A673 (cell line): Measurements from ENCODE around the gene PHKG1. TPM values are rescaled to one million over a fixed set of nuclear protein-coding genes. Genes with fewer than 3 reads are reported as not detected.

ENCODE experiments used
- BruUV-seq: library from RNA; stranded (reverse); fragments of 400-500 nt; replicated peaks from 2 replicates; lab custom pipeline; 2021; lab: Mats Ljungman, UMichigan
- CTCF ChIA-PET: fragments of 300-600 bp; sonication (Branson Sonifier 250); formaldehyde crosslinking; loops from one replicate; lab custom pipeline; 2022; ENCODE audit warnings: antibody characterized with exemption; lab: Charles Lee
- POLR2A ChIA-PET: fragments of 300-600 bp; sonication (Branson Sonifier 250); formaldehyde crosslinking; loops from one replicate; lab custom pipeline; 2022; ENCODE audit warnings: antibody characterized with exemption; ENCODE audit not compliant: low non-redundant PET; lab: Charles Lee
- DNase-seq: peaks from one replicate; pipeline ENCODE4 v3.0.0-alpha.2; 2015; ENCODE audit warnings: low spot score
- H3K27ac ChIP-seq: fragments of 200-600 bp; sonication (generic); 2 replicates; pipeline ENCODE4 v1.5.1; 2016; ENCODE audit warnings: mixed run types, low read depth, mild to moderate bottlenecking, mixed read lengths, antibody characterized with exemption, low read length; ENCODE audit not compliant: poor library complexity, severe bottlenecking
- H3K27me3 ChIP-seq: fragments of 200-600 bp; sonication (generic); replicated peaks from 2 replicates; pipeline ENCODE4 v1.6.1; 2017; ENCODE audit warnings: mixed run types, low read depth, mild to moderate bottlenecking, mixed read lengths, antibody characterized with exemption, low read length; ENCODE audit not compliant: insufficient read depth, poor library complexity
- H3K36me3 ChIP-seq: fragments of 200-600 bp; sonication (generic); 2 replicates; pipeline ENCODE4 v1.6.1; 2016; ENCODE audit warnings: mixed run types, mild to moderate bottlenecking, mixed read lengths, antibody characterized with exemption, low read length; ENCODE audit not compliant: insufficient read depth, poor library complexity, severe bottlenecking
- H3K4me1 ChIP-seq: fragments of 200-600 bp; sonication (generic); 2 replicates; pipeline ENCODE4 v1.6.1; 2017; ENCODE audit warnings: mixed run types, mild to moderate bottlenecking, mixed read lengths, antibody characterized with exemption, low read length; ENCODE audit not compliant: insufficient read depth, poor library complexity, severe bottlenecking
- H3K4me3 ChIP-seq: fragments of 200-600 bp; sonication (generic); 2 replicates; pipeline ENCODE4 v1.5.1; 2016; ENCODE audit warnings: low read depth, mixed run types, mild to moderate bottlenecking, mixed read lengths, low read length; ENCODE audit not compliant: poor library complexity, severe bottlenecking
- H3K9me3 ChIP-seq: fragments of 200-600 bp; sonication (generic); 2 replicates; pipeline ENCODE4 v1.6.1; 2016; ENCODE audit warnings: mixed run types, low read depth, mild to moderate bottlenecking, mixed read lengths, antibody characterized with exemption, low read length; ENCODE audit not compliant: poor library complexity, severe bottlenecking
- CTCF ChIP-seq: fragments of 300-800, 200-600 bp; sonication (generic); conservative IDR thresholded peaks from 2 replicates; pipeline ENCODE4 v1.5.1; 2017; ENCODE audit warnings: low read depth, mild to moderate bottlenecking, antibody characterized with exemption, low read length, moderate library complexity, mixed read lengths
- EZH2 ChIP-seq: fragments of 200-600 bp; sonication (generic); IDR thresholded peaks from 2 replicates; pipeline ENCODE4 v1.6.1; 2017; ENCODE audit warnings: borderline replicate concordance, low read depth, mild to moderate bottlenecking, mixed read lengths, antibody characterized with exemption, low read length; ENCODE audit not compliant: poor library complexity, severe bottlenecking
- intact Hi-C: fragments of 100-400 bp; cut with micrococcal nuclease; formaldehyde crosslinking; loops from one replicate; pipeline ENCODE4 v1.10.0; 2022; ENCODE audit not compliant: unreplicated experiment
- total RNA-seq: library from RNA; stranded (reverse); gene quantifications from 2 replicates; pipeline ENCODE4 v1.2.3, GENCODE V29; 2021

Gene PHKG1
- total RNA-seq, 1 experiment from 2014 or later, result 2.0 TPM

- H3K4me1 ChIP-seq, result no peaks in the 10 kb centered on the region
- ChIA-PET POLR2A (no interaction called here), CTCF (no interaction called here)
- H3K27me3 ChIP-seq, result no peaks in the 10 kb centered on the region
- no peak overlapping the region for H3K27ac ChIP-seq
- no peak for TF ChIP-seq CTCF
- TF ChIP-seq EZH2, result no peak
- no peak overlapping the region for H3K4me3 ChIP-seq
- intact Hi-C loops, result no loop called here
- no TSS peak for BruUV-seq
- H3K9me3 ChIP-seq, result no peaks in the 10 kb centered on the region
- peaks cover 46% of the 10 kb centered on the region for H3K36me3 ChIP-seq
- no peak for DNase-seq
Observed at GRCh38 chr7:56030340-56030739, 62.4 kb downstream of the PHKG1 start.

Other genes starting within 250 kb of the PHKG1 start
- gene SEPTIN14, start 230.2 kb downstream of the PHKG1 start, total RNA-seq, result not detected in 2 replicates
- gene ZNF713, start 205.5 kb downstream of the PHKG1 start, total RNA-seq, result 6.7 and 7.8 TPM in 2 replicates
- gene MRPS17, start 141.1 kb downstream of the PHKG1 start, total RNA-seq, result 23.3 and 29.1 TPM in 2 replicates
- gene NIPSNAP2, start 128.4 kb downstream of the PHKG1 start, total RNA-seq, result 91.8 and 93.7 TPM in 2 replicates
- gene PSPH, start 41.5 kb downstream of the PHKG1 start, total RNA-seq, result 59.0 and 83.8 TPM in 2 replicates
- gene CCT6A, start 41.2 kb downstream of the PHKG1 start, total RNA-seq, result 321 and 359 TPM in 2 replicates
- 157 and 159 TPM in 2 replicates for gene SUMF2, start 28.7 kb downstream of the PHKG1 start, total RNA-seq
- 494 and 533 TPM in 2 replicates for gene CHCHD2, start 13.5 kb upstream of the PHKG1 start, total RNA-seq
- not detected in 2 replicates for gene NUPR2, start 23.5 kb upstream of the PHKG1 start, total RNA-seq